ENCODE results near the gene HERPUD1. TPM values are rescaled to one million over a fixed set of nuclear protein-coding genes. Genes with fewer than 3 reads are reported as not detected.

The HERPUD1 gene
- total RNA-seq, 1 experiment from 2014 or later, result 30.8 TPM

DNA sequence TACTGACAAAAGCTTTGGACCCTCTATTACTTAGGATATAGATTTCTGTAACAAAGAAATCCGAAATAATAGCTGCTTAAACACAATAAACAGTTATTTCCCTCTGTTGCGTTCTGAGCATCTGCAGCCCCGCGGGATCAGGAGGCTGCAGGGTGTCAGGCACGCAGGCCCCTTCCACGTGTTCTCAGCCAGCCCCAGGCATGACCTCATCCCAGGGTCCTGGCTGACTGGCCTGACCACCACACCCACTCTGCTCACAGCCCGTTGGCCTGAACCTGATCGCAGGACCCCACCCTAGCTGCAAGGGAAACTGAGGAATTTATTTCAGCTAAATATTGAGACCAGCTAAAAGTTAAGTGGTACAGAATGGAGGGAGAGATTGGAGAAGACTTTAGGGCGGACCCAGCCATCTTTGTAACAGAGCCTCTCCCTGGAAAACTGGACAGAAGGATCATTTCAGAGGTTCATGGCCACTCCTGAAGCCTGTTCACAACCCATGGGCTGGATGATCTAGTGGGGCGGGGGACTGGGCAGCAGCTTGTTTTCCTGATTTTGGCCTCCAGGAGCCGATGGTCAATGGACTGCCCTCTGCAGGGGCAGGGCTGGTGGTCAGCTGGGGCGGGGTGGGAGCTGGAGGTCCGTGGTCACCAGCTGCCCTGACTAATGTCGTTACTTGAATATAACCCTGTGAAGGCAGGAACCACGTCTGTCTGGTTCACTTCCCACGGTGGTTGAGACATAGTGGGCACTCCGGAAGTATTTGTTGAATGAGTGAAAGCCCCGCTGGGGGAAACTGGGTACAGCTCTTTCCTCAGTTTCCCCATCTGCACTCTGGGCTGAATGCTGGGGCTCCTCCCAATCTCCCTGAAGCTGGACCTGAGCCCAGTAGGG lies 40.7 kb downstream of the HERPUD1 start (continued):
- TF ChIP-seq, protein P1, sequence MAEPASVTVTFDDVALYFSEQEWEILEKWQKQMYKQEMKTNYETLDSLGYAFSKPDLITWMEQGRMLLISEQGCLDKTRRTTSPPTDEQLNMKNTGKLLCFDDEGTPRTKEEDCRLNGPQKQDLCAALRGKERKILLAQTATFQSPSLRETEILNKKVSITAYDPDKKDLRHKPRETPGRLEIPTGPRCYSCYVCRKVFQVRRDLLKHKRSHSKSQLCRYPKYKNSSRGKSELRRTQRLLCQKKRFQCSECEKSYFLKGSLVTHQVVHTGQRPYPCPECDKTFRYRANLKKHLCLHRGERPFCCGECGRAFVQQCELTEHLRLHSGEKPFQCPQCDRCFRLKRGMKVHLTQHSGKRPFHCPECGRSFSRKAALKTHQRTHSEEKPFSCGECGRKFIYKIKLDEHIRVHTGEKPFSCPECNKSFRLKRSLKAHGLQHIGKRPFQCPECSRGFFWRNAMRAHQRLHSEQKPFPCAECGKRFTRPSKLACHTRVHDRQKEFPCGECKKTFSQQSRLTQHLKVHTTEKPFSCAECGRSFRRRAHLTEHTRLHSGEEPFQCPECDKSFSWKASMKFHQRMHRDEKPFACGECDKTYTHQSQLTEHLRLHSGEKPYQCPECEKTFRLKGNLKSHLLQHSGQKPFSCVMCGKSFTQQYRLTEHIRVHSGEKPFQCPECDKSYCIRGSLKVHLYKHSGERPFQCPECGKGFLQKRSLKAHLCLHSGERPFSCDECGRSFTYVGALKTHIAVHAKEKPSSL (CRISPR knock-in tag; conservative IDR thresholded peaks at IDR 0.05), result no peak
- TF ChIP-seq, protein P2, sequence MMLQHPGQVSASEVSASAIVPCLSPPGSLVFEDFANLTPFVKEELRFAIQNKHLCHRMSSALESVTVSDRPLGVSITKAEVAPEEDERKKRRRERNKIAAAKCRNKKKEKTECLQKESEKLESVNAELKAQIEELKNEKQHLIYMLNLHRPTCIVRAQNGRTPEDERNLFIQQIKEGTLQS (CRISPR knock-in tag; conservative IDR thresholded peaks at IDR 0.05), result no peak
- no peak for TF ChIP-seq OVOL2 (CRISPR knock-in tag; IDR thresholded peaks at IDR 0.05; ENCODE audit: borderline replicate concordance)
- TF ChIP-seq TP53 (CRISPR knock-in tag; IDR thresholded peaks at IDR 0.05), result no peak

DNA sequence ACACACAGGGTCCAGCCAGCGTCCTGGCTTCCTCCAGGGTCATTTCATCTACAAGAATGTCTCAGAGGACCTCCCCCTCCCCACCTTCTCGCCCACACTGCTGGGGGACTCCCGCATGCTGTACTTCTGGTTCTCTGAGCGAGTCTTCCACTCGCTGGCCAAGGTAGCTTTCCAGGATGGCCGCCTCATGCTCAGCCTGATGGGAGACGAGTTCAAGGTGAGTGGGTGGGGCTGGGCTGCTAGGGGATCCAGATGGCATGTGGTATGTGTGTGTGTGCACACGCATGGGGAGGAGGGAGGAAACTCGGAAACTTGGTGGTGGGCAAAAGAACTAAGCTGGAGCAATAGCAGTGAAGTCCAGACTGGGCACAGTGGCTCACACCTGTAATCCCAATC lies 41.4 kb downstream of the HERPUD1 start:
- Mint-ChIP-seq H3K4me1 (no peaks in the 10 kb centered on the region), H3K36me3 (no peaks in the 10 kb centered on the region), H3K27ac (no peak overlapping the region), H3K27me3 (ENCODE audit: low read depth) (no peaks in the 10 kb centered on the region), H3K4me3 (no peak overlapping the region), H3K9me3 (peaks cover 6% of the 10 kb centered on the region; the same call in 1 of the 2 replicates)
- DNase-seq (ENCODE audit: low spot score) (no peak), ATAC-seq (no peak)
- TF ChIP-seq FOXK1 (CRISPR knock-in tag; IDR thresholded peaks at IDR 0.05) (no peak), ZNF396 (CRISPR knock-in tag; IDR thresholded peaks at IDR 0.05; ENCODE audit: borderline replicate concordance) (no peak), FOXJ3 (CRISPR knock-in tag; IDR thresholded peaks at IDR 0.05; ENCODE audit: borderline replicate concordance) (no peak), CREB1 (CRISPR knock-in tag; IDR thresholded peaks at IDR 0.05) (no peak), NR2C2 (CRISPR knock-in tag; IDR thresholded peaks at IDR 0.05) (no peak), RORB (CRISPR knock-in tag; IDR thresholded peaks at IDR 0.05) (no peak), PRRX2 (CRISPR knock-in tag; IDR thresholded peaks at IDR 0.05) (no peak)
- TF ChIP-seq, protein P3, sequence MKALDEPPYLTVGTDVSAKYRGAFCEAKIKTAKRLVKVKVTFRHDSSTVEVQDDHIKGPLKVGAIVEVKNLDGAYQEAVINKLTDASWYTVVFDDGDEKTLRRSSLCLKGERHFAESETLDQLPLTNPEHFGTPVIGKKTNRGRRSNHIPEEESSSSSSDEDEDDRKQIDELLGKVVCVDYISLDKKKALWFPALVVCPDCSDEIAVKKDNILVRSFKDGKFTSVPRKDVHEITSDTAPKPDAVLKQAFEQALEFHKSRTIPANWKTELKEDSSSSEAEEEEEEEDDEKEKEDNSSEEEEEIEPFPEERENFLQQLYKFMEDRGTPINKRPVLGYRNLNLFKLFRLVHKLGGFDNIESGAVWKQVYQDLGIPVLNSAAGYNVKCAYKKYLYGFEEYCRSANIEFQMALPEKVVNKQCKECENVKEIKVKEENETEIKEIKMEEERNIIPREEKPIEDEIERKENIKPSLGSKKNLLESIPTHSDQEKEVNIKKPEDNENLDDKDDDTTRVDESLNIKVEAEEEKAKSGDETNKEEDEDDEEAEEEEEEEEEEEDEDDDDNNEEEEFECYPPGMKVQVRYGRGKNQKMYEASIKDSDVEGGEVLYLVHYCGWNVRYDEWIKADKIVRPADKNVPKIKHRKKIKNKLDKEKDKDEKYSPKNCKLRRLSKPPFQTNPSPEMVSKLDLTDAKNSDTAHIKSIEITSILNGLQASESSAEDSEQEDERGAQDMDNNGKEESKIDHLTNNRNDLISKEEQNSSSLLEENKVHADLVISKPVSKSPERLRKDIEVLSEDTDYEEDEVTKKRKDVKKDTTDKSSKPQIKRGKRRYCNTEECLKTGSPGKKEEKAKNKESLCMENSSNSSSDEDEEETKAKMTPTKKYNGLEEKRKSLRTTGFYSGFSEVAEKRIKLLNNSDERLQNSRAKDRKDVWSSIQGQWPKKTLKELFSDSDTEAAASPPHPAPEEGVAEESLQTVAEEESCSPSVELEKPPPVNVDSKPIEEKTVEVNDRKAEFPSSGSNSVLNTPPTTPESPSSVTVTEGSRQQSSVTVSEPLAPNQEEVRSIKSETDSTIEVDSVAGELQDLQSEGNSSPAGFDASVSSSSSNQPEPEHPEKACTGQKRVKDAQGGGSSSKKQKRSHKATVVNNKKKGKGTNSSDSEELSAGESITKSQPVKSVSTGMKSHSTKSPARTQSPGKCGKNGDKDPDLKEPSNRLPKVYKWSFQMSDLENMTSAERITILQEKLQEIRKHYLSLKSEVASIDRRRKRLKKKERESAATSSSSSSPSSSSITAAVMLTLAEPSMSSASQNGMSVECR (CRISPR knock-in tag; IDR thresholded peaks at IDR 0.05; ENCODE audit: borderline replicate concordance), result no peak
- TF ChIP-seq, protein P4, sequence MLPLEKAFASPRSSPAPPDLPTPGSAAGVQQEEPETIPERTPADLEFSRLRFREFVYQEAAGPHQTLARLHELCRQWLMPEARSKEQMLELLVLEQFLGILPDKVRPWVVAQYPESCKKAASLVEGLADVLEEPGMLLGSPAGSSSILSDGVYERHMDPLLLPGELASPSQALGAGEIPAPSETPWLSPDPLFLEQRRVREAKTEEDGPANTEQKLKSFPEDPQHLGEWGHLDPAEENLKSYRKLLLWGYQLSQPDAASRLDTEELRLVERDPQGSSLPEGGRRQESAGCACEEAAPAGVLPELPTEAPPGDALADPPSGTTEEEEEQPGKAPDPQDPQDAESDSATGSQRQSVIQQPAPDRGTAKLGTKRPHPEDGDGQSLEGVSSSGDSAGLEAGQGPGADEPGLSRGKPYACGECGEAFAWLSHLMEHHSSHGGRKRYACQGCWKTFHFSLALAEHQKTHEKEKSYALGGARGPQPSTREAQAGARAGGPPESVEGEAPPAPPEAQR (CRISPR knock-in tag; IDR thresholded peaks at IDR 0.05), result no peak
- TF ChIP-seq, protein P5, sequence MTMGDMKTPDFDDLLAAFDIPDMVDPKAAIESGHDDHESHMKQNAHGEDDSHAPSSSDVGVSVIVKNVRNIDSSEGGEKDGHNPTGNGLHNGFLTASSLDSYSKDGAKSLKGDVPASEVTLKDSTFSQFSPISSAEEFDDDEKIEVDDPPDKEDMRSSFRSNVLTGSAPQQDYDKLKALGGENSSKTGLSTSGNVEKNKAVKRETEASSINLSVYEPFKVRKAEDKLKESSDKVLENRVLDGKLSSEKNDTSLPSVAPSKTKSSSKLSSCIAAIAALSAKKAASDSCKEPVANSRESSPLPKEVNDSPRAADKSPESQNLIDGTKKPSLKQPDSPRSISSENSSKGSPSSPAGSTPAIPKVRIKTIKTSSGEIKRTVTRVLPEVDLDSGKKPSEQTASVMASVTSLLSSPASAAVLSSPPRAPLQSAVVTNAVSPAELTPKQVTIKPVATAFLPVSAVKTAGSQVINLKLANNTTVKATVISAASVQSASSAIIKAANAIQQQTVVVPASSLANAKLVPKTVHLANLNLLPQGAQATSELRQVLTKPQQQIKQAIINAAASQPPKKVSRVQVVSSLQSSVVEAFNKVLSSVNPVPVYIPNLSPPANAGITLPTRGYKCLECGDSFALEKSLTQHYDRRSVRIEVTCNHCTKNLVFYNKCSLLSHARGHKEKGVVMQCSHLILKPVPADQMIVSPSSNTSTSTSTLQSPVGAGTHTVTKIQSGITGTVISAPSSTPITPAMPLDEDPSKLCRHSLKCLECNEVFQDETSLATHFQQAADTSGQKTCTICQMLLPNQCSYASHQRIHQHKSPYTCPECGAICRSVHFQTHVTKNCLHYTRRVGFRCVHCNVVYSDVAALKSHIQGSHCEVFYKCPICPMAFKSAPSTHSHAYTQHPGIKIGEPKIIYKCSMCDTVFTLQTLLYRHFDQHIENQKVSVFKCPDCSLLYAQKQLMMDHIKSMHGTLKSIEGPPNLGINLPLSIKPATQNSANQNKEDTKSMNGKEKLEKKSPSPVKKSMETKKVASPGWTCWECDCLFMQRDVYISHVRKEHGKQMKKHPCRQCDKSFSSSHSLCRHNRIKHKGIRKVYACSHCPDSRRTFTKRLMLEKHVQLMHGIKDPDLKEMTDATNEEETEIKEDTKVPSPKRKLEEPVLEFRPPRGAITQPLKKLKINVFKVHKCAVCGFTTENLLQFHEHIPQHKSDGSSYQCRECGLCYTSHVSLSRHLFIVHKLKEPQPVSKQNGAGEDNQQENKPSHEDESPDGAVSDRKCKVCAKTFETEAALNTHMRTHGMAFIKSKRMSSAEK (CRISPR knock-in tag; IDR thresholded peaks at IDR 0.05; ENCODE audit: borderline replicate concordance), result no peak
- TF ChIP-seq, protein P6, sequence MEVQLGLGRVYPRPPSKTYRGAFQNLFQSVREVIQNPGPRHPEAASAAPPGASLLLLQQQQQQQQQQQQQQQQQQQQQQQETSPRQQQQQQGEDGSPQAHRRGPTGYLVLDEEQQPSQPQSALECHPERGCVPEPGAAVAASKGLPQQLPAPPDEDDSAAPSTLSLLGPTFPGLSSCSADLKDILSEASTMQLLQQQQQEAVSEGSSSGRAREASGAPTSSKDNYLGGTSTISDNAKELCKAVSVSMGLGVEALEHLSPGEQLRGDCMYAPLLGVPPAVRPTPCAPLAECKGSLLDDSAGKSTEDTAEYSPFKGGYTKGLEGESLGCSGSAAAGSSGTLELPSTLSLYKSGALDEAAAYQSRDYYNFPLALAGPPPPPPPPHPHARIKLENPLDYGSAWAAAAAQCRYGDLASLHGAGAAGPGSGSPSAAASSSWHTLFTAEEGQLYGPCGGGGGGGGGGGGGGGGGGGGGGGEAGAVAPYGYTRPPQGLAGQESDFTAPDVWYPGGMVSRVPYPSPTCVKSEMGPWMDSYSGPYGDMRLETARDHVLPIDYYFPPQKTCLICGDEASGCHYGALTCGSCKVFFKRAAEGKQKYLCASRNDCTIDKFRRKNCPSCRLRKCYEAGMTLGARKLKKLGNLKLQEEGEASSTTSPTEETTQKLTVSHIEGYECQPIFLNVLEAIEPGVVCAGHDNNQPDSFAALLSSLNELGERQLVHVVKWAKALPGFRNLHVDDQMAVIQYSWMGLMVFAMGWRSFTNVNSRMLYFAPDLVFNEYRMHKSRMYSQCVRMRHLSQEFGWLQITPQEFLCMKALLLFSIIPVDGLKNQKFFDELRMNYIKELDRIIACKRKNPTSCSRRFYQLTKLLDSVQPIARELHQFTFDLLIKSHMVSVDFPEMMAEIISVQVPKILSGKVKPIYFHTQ (CRISPR knock-in tag; IDR thresholded peaks at IDR 0.05), result no peak
- TF ChIP-seq, protein P7, sequence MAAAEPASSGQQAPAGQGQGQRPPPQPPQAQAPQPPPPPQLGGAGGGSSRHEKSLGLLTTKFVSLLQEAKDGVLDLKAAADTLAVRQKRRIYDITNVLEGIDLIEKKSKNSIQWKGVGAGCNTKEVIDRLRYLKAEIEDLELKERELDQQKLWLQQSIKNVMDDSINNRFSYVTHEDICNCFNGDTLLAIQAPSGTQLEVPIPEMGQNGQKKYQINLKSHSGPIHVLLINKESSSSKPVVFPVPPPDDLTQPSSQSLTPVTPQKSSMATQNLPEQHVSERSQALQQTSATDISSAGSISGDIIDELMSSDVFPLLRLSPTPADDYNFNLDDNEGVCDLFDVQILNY (CRISPR knock-in tag; IDR thresholded peaks at IDR 0.05), result no peak
- ChIA-PET CTCF (interaction anchor here (1.1 to 1.9 kb wide), 2 partner anchors 9 to 119 kb away, joined by 3 to 7 read pairs; partner anchors contain the start of gene CPNE2), POLR2A (no interaction called here)

All from WTC11 (cell line).